Peyer's patch (tissue), 4 donors: ENCODE measurements around the gene FRMPD4. TPM values are rescaled to one million over a fixed set of nuclear protein-coding genes. Genes with fewer than 3 reads are reported as not detected.

Source experiments
- DNase-seq, 3 donors: peaks; one replicate each; pipeline ENCODE4 v3.0.0-alpha.2; 2017 to 2019
- H3K27ac ChIP-seq, 4 donors: fragments of 200-600 bp; sonication (generic); one replicate each; pipeline ENCODE4 v1.5.1; 2016 to 2019
- H3K27me3 ChIP-seq, 2 donors: fragments of 200-600 bp; sonication (generic); one replicate each; pipeline ENCODE4 v1.5.1; 2019
- H3K36me3 ChIP-seq, 3 donors: fragments of 200-600 bp; sonication (generic); one replicate each; pipeline ENCODE4 v1.5.1; 2016 to 2019
- H3K4me1 ChIP-seq, 4 donors: fragments of 200-600 bp; sonication (generic); one replicate each; pipeline ENCODE4 v1.5.1; 2016 to 2019
- H3K4me3 ChIP-seq, 4 donors: fragments of 200-600 bp; sonication (generic); 1 replicate in 3 of 4; 2 replicates in 1 of 4; pipeline ENCODE4 v1.5.1; 2016 to 2019; ENCODE audit warnings: mild to moderate bottlenecking in 1 of 4
- H3K9me3 ChIP-seq, 4 donors: fragments of 200-600 bp; sonication (generic); one replicate each; pipeline ENCODE4 v1.5.1; 2016 to 2019; ENCODE audit warnings: mild to moderate bottlenecking in 1 of 4
- POLR2A ChIP-seq, 2 donors: fragments of 450-650 bp; IDR thresholded peaks; one replicate each; pipeline ENCODE4 v1.5.1; 2017; ENCODE audit warnings: antibody characterized with exemption in 2 of 2, mild to moderate bottlenecking in 2 of 2, moderate library complexity in 2 of 2
- total RNA-seq, 4 donors: library from RNA; depleted of rRNA; stranded (reverse); fragments of >200 nt; gene quantifications; one replicate each; pipeline ENCODE4 v1.1.0, GENCODE V29; 2016
- TF ChIP-seq, protein P1 (sequence below), 6 experiments: fragments of 450-650 bp in 4 of 6; fragments of 200-600 bp in 2 of 6; sonication (generic) in 1 of 6; IDR thresholded peaks; one replicate each; pipeline ENCODE4 v1.5.1; 2017 to 2019; ENCODE audit warnings: antibody characterized with exemption in 6 of 6, mild to moderate bottlenecking in 3 of 6, moderate library complexity in 1 of 6

FRMPD4 gene
- total RNA-seq, 4 donors from 2014 or later, result 0.19 TPM; not detected in 3

DNA sequence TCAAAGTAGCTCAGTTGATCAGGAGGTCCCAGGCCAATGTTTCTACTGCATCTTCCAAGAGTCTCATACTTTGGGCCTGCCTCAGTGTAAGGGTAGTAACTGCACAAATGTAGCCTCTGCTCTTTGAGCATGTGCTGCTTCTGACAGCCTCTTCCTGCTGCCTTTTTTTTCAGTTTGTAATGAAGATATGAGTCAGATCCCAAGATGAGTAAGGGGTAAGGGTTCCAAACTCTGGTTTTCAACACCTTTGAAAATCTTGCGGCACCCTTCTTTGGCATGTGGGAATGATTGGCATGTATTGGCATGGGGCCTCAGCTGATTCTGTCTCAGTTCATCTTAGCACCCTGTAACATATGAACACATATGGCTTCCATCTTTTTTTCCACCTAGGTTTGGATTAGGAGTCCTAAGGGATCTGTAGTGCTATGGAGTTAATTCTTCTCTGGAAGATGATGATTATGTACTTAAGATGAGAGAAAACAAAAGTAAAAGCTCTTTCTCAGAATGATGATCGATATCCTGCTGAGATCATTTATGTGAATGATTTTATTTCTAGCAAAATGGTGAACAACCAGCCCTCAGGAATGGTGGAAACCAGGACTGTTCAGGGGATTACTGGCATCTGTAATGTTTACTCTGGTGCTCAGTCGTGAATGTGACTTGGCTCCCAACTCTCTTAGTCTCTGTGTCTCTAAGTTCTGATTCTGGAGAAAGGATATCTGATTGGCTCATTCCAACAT lies 534.3 kb downstream of the FRMPD4 start:
- Histone ChIP-seq H3K4me3 (no peak overlapping the region), H3K27me3 (no peaks in the 10 kb centered on the region), H3K36me3 (no peaks in the 10 kb centered on the region), H3K27ac (no peak overlapping the region), H3K4me1 (no peaks in the 10 kb centered on the region), H3K9me3 (no peaks in the 10 kb centered on the region)
- DNase-seq, result no peak
- no peak for TF ChIP-seq POLR2A (IDR thresholded peaks at IDR 0.05)
- TF ChIP-seq, protein P1, sequence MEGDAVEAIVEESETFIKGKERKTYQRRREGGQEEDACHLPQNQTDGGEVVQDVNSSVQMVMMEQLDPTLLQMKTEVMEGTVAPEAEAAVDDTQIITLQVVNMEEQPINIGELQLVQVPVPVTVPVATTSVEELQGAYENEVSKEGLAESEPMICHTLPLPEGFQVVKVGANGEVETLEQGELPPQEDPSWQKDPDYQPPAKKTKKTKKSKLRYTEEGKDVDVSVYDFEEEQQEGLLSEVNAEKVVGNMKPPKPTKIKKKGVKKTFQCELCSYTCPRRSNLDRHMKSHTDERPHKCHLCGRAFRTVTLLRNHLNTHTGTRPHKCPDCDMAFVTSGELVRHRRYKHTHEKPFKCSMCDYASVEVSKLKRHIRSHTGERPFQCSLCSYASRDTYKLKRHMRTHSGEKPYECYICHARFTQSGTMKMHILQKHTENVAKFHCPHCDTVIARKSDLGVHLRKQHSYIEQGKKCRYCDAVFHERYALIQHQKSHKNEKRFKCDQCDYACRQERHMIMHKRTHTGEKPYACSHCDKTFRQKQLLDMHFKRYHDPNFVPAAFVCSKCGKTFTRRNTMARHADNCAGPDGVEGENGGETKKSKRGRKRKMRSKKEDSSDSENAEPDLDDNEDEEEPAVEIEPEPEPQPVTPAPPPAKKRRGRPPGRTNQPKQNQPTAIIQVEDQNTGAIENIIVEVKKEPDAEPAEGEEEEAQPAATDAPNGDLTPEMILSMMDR (IDR thresholded peaks at IDR 0.05), result no peak

GRCh38 chrX:12673487-12673886 lies 535.2 kb downstream of the FRMPD4 start:
- Histone ChIP-seq H3K9me3 (no peaks in the 10 kb centered on the region), H3K27me3 (no peaks in the 10 kb centered on the region), H3K27ac (no peak overlapping the region), H3K4me3 (no peak overlapping the region), H3K36me3 (no peaks in the 10 kb centered on the region), H3K4me1 (no peaks in the 10 kb centered on the region)
- DNase-seq, result no peak
- no peak for TF ChIP-seq POLR2A (IDR thresholded peaks at IDR 0.05)
- TF ChIP-seq, protein P1 (IDR thresholded peaks at IDR 0.05), result no peak

- H3K27me3 ChIP-seq, result no peaks in the 10 kb centered on the region
- TF ChIP-seq POLR2A (IDR thresholded peaks at IDR 0.05), result no peak
- TF ChIP-seq, protein P1 (IDR thresholded peaks at IDR 0.05), result no peak
- no peaks in the 10 kb centered on the region for H3K36me3 ChIP-seq
- no peak overlapping the region for H3K4me3 ChIP-seq
- no peaks in the 10 kb centered on the region for H3K9me3 ChIP-seq
- DNase-seq, result no peak
- no peak overlapping the region for H3K27ac ChIP-seq
- no peaks in the 10 kb centered on the region for H3K4me1 ChIP-seq
Measured at GRCh38 chrX:12679522-12679921, 541.2 kb downstream of the FRMPD4 start.

DNA sequence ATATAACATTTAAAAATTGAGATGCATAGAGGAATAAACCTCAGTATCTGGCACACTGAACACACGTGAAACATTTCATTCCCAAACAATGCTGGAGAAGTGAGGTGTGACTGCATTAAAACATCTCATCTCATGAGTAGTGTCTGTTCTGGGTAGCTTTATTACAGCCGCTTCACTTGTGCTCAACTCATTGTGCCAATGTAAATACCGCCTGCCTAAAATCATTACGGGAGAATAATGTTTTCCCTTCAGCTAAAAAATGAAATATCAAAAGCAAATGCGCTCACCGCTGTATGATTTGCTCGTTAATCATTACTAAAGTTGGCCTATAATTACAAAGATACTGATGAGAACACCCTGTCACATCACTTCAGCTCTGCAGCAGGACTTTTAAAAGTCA lies 542.8 kb downstream of the FRMPD4 start:
- Histone ChIP-seq H3K9me3 (no peaks in the 10 kb centered on the region), H3K27ac (no peak overlapping the region), H3K36me3 (no peaks in the 10 kb centered on the region), H3K4me1 (no peaks in the 10 kb centered on the region), H3K4me3 (no peak overlapping the region), H3K27me3 (no peaks in the 10 kb centered on the region)
- DNase-seq, result no peak
- TF ChIP-seq, protein P1 (IDR thresholded peaks at IDR 0.05), result no peak
- TF ChIP-seq POLR2A (IDR thresholded peaks at IDR 0.05), result no peak

GRCh38 chrX:12685541-12685940 lies 547.3 kb downstream of the FRMPD4 start:
- Histone ChIP-seq H3K4me1 (no peaks in the 10 kb centered on the region), H3K36me3 (no peaks in the 10 kb centered on the region), H3K27me3 (no peaks in the 10 kb centered on the region), H3K9me3 (no peaks in the 10 kb centered on the region), H3K27ac (no peak overlapping the region), H3K4me3 (no peak overlapping the region)
- TF ChIP-seq, protein P1 (IDR thresholded peaks at IDR 0.05), result no peak
- no peak for TF ChIP-seq POLR2A (IDR thresholded peaks at IDR 0.05)
- no peak for DNase-seq
